B cell (primary cell): ENCODE data around the gene EIF4A2. TPM values are rescaled to one million over a fixed set of nuclear protein-coding genes. Genes with fewer than 3 reads are reported as not detected.

ENCODE experiments used
- ATAC-seq: fragments of 200-7000 bp; cut with Tn5 transposase; one replicate; pipeline ENCODE4 v1.10.0; 2021; ENCODE audit warnings: low read depth, mild to moderate bottlenecking, moderate number of reproducible peaks, moderate library complexity
- CTCF ChIA-PET: fragments of 350-600 bp; sonication (Branson Sonifier 250); formaldehyde crosslinking; loops from one replicate; lab custom pipeline; 2021; ENCODE audit warnings: antibody characterized with exemption, inconsistent platforms; lab: Charles Lee
- POLR2A ChIA-PET: fragments of 350-600 bp; sonication (Branson Sonifier 250); formaldehyde crosslinking; loops from one replicate; lab custom pipeline; 2021; ENCODE audit warnings: antibody characterized with exemption; lab: Charles Lee
- DNase-seq: peaks from one replicate; pipeline ENCODE4 v3.0.0; 2013
- H2AFZ ChIP-seq: 2 replicates; pipeline ENCODE4 v1.6.1; 2012; ENCODE audit warnings: mild to moderate bottlenecking, low read depth, low read length; ENCODE audit not compliant: insufficient read depth, poor library complexity, severe bottlenecking
- H3K27ac ChIP-seq, 2 donors: 1 replicate in 1 of 2; 2 replicates in 1 of 2; pipeline ENCODE4 v1.5.1; 2012 to 2013; ENCODE audit warnings: low read length in 2 of 2, mild to moderate bottlenecking in 2 of 2, moderate library complexity in 1 of 2
- H3K27me3 ChIP-seq, 4 experiments: fragments of 200-600 bp in 1 of 4; sonication (generic) in 1 of 4; replicated peaks in 1 of 4; 1 replicate in 2 of 4; 2 replicates in 2 of 4; pipeline versions ENCODE4 v1.6.1 to v1.7.0; 2013 to 2016; ENCODE audit warnings: low read length in 3 of 4, mild to moderate bottlenecking in 2 of 4, mixed read lengths in 1 of 4, moderate library complexity in 1 of 4; ENCODE audit not compliant: insufficient read depth in 4 of 4, control insufficient read depth in 3 of 4; ENCODE audit errors: control extremely low read depth in 1 of 4
- H3K36me3 ChIP-seq, 2 experiments: replicated peaks in 1 of 2; 1 replicate in 1 of 2; 2 replicates in 1 of 2; pipeline versions ENCODE4 v1.6.1 to v1.7.1; 2013; ENCODE audit warnings: low read length in 1 of 2; ENCODE audit not compliant: insufficient read depth in 2 of 2, control insufficient read depth in 1 of 2; ENCODE audit errors: control extremely low read depth in 1 of 2, extremely low read depth in 1 of 2
- H3K4me1 ChIP-seq, 2 donors: fragments of 200-600 bp in 1 of 2; sonication (generic) in 1 of 2; 1 replicate in 1 of 2; 2 replicates in 1 of 2; pipeline versions ENCODE4 v1.5.1 to v1.6.1; 2013 to 2017; ENCODE audit warnings: low read length in 2 of 2; ENCODE audit not compliant: control insufficient read depth in 2 of 2, insufficient read depth in 2 of 2
- H3K4me2 ChIP-seq: replicated peaks from 2 replicates; pipeline ENCODE3; 2012; ENCODE audit warnings: mild to moderate bottlenecking, low read depth, low read length; ENCODE audit not compliant: poor library complexity, severe bottlenecking
- H3K4me3 ChIP-seq, 5 experiments: fragments of 200-600 bp in 1 of 5; sonication (generic) in 1 of 5; 1 replicate in 3 of 5; 2 replicates in 2 of 5; pipeline versions ENCODE4 v1.5.1 to v1.7.0; 2011 to 2016; ENCODE audit warnings: low read length in 4 of 5, mild to moderate bottlenecking in 4 of 5, low read depth in 2 of 5, control low read depth in 1 of 5, moderate library complexity in 1 of 5; ENCODE audit not compliant: insufficient read depth in 1 of 5; ENCODE audit errors: control extremely low read depth in 1 of 5, extremely low read depth in 1 of 5
- H3K79me2 ChIP-seq: fragments of 200-600 bp; sonication (generic); one replicate; pipeline ENCODE4 v1.6.0; 2016; ENCODE audit warnings: low read length; ENCODE audit not compliant: control insufficient read depth, insufficient read depth
- H3K9ac ChIP-seq: fragments of 200-600 bp; sonication (generic); 2 replicates; pipeline ENCODE4 v1.6.1; 2017; ENCODE audit warnings: mild to moderate bottlenecking, low read length, moderate library complexity
- H3K9me3 ChIP-seq, 3 donors: one replicate each; pipeline versions ENCODE4 v1.6.1 to v1.7.1; 2013; ENCODE audit warnings: low read length in 2 of 3; ENCODE audit not compliant: control insufficient read depth in 2 of 3, insufficient read depth in 1 of 3; ENCODE audit errors: control extremely low read depth in 1 of 3
- H4K20me1 ChIP-seq: 2 replicates; pipeline ENCODE4 v1.6.0; 2012; ENCODE audit warnings: mild to moderate bottlenecking, low read length; ENCODE audit not compliant: insufficient read depth, control insufficient read depth, poor library complexity, severe bottlenecking
- H3K27ac Mint-ChIP-seq: one replicate; pipeline ENCODE4 v1.8.0; 2021; ENCODE audit warnings: mixed read lengths
- H3K27me3 Mint-ChIP-seq: one replicate; pipeline ENCODE4 v1.8.0; 2021; ENCODE audit warnings: mixed read lengths
- H3K4me1 Mint-ChIP-seq: one replicate; pipeline ENCODE4 v1.8.0; 2021; ENCODE audit warnings: mixed read lengths
- H3K4me3 Mint-ChIP-seq: one replicate; pipeline ENCODE4 v1.8.0; 2021; ENCODE audit warnings: mixed read lengths
- H3K9me3 Mint-ChIP-seq: one replicate; pipeline ENCODE4 v1.8.0; 2022; ENCODE audit warnings: mixed read lengths; ENCODE audit not compliant: insufficient read depth
- EZH2 ChIP-seq: IDR thresholded peaks from 2 replicates; pipeline ENCODE4 v1.6.1; 2012; ENCODE audit warnings: borderline replicate concordance, low read depth, mild to moderate bottlenecking, moderate library complexity, low read length; ENCODE audit not compliant: insufficient read depth, poor library complexity, severe bottlenecking
- WGBS: methylation state at CpG from one replicate; pipeline ENCODE4 v1.1.5; 2013; ENCODE audit warnings: missing lambda C conversion rate; ENCODE audit not compliant: insufficient coverage; 5-methylcytosine and 5-hydroxymethylcytosine counted together
- intact Hi-C: fragments of 100-400 bp; cut with micrococcal nuclease; formaldehyde crosslinking; loops from one replicate; pipeline ENCODE4 v1.10.0; 2022
- polyA plus RNA-seq: library from polyadenylated mRNA; depleted of rRNA; stranded (reverse); fragments of >200 nt; gene quantifications from 2 replicates; pipeline ENCODE4 v1.2.3, GENCODE V29; 2012
- total RNA-seq, 2 donors: library from RNA; stranded (reverse); fragments of 120-200 nt in 1 of 2; gene quantifications; 1 replicate in 1 of 2; 2 replicates in 1 of 2; pipeline versions ENCODE4 v1.2.3 to v1.2.4, GENCODE V29; 2013 to 2022
- TF ChIP-seq, protein P1 (sequence below): fragments of 200-600 bp; IDR thresholded peaks from one replicate; pipeline ENCODE4 v1.8.0; 2022; ENCODE audit warnings: antibody characterized with exemption, mild to moderate bottlenecking

EIF4A2 gene
- total and polyA plus RNA-seq, 2 donors (not counting 1 experiment from before 2014, with no cell fraction given): 506 to 547 TPM

- no peak overlapping the region for H3K9ac ChIP-seq
- H2AFZ ChIP-seq: no peak overlapping the region
- intact Hi-C loops: no loop called here
- H3K9me3 ChIP-seq: no peaks in the 10 kb centered on the region
- no peaks in the 10 kb centered on the region for H3K27me3 ChIP-seq
- Mint-ChIP-seq H3K4me3 (no peak overlapping the region), H3K9me3 (no peaks in the 10 kb centered on the region), H3K27ac (no peak overlapping the region), H3K4me1 (no peaks in the 10 kb centered on the region), H3K27me3 (no peaks in the 10 kb centered on the region)
- H3K4me2 ChIP-seq: no peak overlapping the region
- CTCF ChIA-PET: interaction anchor here (0.6 to 7.1 kb wide), 5 partner anchors 10 to 347 kb away, joined by 3 to 237 read pairs (median 4); partner anchors contain the start of genes AHSG and RFC4
- POLR2A ChIA-PET: no interaction called here
- DNase-seq (no peak), ATAC-seq (no peak)
- no peaks in the 10 kb centered on the region for H3K4me1 ChIP-seq
- H3K4me3 ChIP-seq: no peak overlapping the region
- H3K36me3 ChIP-seq: no peaks in the 10 kb centered on the region
- H3K27ac ChIP-seq: no peak overlapping the region
- no peaks in the 10 kb centered on the region for H4K20me1 ChIP-seq
- TF ChIP-seq, protein P1, sequence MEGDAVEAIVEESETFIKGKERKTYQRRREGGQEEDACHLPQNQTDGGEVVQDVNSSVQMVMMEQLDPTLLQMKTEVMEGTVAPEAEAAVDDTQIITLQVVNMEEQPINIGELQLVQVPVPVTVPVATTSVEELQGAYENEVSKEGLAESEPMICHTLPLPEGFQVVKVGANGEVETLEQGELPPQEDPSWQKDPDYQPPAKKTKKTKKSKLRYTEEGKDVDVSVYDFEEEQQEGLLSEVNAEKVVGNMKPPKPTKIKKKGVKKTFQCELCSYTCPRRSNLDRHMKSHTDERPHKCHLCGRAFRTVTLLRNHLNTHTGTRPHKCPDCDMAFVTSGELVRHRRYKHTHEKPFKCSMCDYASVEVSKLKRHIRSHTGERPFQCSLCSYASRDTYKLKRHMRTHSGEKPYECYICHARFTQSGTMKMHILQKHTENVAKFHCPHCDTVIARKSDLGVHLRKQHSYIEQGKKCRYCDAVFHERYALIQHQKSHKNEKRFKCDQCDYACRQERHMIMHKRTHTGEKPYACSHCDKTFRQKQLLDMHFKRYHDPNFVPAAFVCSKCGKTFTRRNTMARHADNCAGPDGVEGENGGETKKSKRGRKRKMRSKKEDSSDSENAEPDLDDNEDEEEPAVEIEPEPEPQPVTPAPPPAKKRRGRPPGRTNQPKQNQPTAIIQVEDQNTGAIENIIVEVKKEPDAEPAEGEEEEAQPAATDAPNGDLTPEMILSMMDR: no peak
- TF ChIP-seq EZH2: no peak
- H3K79me2 ChIP-seq: no peaks in the 10 kb centered on the region
- WGBS: 100% methylated on average over 4 of the region's 5 CpGs
These were observed 35.1 kb downstream of the EIF4A2 start for GRCh38 chr3:186818516-186818915.

DNA sequence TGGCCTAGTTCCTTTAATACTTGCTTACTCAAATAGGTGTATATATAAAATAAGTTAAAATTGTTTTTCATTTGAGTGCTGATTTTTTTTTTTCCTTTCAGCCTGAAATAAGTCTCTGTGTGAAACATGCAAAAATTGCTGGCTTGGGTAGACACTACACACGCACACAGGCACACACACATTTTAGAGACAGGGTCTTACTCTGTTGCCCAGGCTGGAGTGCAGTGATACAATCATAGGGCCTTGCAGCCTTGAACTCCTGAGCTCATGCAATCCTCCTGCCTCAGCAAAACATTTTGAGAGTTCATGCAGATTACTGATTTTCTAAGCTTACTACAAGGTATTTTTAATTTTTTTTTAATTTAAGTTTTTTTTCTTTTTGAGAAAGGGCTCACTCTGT is 35.6 kb downstream of the EIF4A2 start:
- CTCF ChIA-PET: interaction anchor here (0.6 to 7.1 kb wide), 7 partner anchors 9 to 346 kb away, joined by 3 to 237 read pairs (median 3); partner anchors contain the start of genes AHSG and RFC4
- no peak for ATAC-seq
- 80% methylated on average over 1 of the region's 1 CpG for WGBS

More for the DNA sequence above, 35.6 kb downstream of the EIF4A2 start:
- H3K9me3 ChIP-seq: no peaks in the 10 kb centered on the region
- Mint-ChIP-seq H3K27me3 (no peaks in the 10 kb centered on the region), H3K4me1 (no peaks in the 10 kb centered on the region), H3K4me3 (no peak overlapping the region), H3K9me3 (no peaks in the 10 kb centered on the region), H3K27ac (no peak overlapping the region)
- H3K36me3 ChIP-seq: no peaks in the 10 kb centered on the region
- no peak overlapping the region for H3K4me2 ChIP-seq
- H3K27ac ChIP-seq: no peak overlapping the region
- no peaks in the 10 kb centered on the region for H3K79me2 ChIP-seq
- no peak overlapping the region for H3K9ac ChIP-seq
- no peak overlapping the region for H3K4me3 ChIP-seq
- no peak overlapping the region for H2AFZ ChIP-seq
- intact Hi-C loops: no loop called here
- no peaks in the 10 kb centered on the region for H3K4me1 ChIP-seq
- no peak for DNase-seq
- H3K27me3 ChIP-seq: no peaks in the 10 kb centered on the region
- no peaks in the 10 kb centered on the region for H4K20me1 ChIP-seq
- TF ChIP-seq EZH2: no peak
- TF ChIP-seq, protein P1: no peak
- POLR2A ChIA-PET: no interaction called here
